GM19238 (cell line): Measurements from ENCODE around the gene FAM13A.
"Not testable (repeated sequence)": the region's sequence is repeated elsewhere in the genome, so short reads cannot be mapped to it uniquely, and the experiment has no call there.

ENCODE experiments used
- DNase-seq: peaks from one replicate; pipeline ENCODE4 v3.0.0; 2011; ENCODE audit warnings: low spot score; ENCODE audit not compliant: insufficient read length

The FAM13A gene

DNA sequence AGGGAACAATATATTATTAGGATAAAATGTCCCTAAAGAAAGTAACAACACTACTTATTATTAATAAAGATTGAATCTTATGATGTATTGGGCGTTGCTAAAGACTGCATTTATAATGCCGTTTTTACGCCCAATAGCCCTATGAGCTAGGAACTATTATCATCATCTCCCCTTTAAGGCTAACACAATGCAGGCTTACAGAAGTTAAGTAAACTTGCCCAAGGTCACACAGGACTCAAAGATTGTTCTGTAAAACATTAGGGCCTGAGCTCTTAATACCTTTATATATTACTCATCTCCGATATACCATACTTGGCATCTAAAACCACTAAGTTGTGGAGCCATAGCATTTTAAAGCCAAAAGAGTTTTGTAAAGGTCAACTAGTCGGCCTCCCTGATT is 149.5 kb downstream of the FAM13A start:
- no peak for DNase-seq

DNA sequence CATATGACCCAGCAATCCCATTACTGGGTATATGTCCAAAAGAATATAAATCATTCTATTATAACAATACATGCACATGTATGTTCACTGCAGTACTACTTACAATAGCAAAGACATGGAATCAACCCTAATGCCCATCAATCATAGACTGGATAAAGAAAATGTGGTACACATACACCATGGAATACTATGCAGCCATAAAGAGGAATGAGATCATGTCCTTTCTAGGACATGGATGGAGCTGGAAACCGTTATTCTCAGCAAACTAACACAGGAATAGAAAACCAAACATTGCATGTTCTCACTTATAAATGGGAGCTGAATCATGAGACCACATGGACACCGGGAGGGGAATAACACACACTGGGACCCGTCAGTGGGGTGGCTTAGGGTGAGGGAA is 152.7 kb downstream of the FAM13A start:
- DNase-seq, result not testable (repeated sequence)

DNA sequence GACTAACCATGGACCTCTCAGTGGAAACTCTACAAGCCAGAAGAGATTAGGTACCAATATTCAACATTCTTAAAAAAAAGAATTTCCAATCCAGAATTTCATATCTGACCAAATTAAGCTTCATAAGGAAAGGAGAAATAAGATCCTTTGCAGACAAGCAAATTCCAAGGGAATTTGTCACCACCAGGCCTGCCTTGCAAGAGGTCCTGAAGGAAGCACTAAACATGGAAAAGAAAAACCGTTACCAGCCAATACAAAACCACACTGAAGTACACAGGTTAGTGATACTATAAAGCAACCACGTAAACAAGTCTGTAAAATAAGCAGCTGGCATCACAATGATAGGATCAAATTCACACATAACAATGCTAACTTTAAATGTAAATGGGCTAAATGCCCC is 156.6 kb downstream of the FAM13A start:
- no peak for DNase-seq

DNA sequence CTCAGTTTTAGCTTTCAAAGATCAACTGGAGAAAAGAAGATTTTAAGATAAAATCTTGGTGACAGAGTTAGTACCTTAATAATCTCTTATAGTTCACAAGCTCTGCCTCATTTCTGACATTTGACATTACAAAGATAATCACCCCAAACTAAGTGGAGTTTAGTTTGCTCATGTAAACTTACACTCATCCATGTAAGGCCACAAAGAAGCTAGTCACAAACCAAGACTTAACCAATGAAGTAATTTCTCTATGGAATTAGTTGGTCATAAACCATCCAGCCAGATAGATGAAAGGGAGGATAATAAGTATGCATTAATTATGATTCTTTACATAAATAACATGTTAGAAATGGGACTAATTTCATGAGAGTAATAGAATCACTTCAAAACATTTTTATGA is 159.2 kb downstream of the FAM13A start:
- no peak for DNase-seq

DNA sequence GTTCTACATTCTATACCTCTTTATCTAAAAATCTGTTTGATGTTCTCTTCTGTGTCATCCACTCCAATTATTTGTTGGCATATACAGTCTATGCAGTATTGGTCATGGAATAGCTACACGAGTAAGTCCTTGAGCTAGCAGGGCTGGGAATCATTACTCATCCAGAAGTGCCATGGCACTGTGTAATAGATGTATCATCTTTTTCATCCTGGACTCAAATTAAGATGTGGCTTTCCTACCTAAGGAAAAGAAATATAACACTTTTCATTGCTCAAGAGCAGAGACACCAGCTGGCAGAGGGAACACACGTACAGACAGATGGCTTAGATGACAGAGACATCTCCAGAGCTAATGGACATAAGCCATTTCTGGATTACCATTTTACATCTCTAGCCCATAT is 159.8 kb downstream of the FAM13A start:
- DNase-seq, result no peak

DNA sequence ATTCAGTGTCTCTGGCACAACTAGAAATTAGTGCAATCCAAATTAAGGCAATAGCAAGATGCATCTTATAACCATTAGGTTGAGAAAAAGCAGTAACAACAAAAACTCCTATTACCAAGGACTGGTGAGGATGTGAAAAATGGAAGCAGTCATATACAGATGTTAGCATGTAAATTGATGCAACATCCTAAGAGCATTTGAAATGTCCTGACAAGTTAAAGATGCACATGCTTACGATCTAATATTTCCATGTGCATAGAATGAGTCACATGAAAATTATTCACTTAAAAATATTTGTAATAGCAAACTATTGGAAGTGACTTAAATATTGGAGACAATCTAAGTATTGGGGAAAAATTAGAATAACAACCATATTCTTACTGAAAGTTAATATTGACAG is 163.0 kb downstream of the FAM13A start:
- DNase-seq, result no peak

DNA sequence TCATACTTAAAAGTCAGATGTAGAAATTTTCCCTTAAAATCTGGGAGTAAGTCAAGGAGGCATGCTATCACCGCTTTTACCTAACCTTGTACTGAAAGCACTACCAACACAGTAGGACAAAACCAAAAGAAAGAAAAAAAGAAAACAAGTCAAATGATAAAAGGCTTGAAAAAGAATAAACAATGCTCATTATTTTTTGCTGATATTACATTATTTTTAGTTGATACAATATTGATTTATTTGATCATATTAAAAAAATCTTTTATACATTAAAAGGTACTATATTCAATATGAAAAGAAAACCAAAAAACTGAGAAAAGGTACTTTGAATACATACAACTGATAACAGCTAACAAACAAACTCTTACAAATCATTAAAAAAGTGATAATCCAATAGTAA is 164.3 kb downstream of the FAM13A start:
- DNase-seq, result no peak

DNA sequence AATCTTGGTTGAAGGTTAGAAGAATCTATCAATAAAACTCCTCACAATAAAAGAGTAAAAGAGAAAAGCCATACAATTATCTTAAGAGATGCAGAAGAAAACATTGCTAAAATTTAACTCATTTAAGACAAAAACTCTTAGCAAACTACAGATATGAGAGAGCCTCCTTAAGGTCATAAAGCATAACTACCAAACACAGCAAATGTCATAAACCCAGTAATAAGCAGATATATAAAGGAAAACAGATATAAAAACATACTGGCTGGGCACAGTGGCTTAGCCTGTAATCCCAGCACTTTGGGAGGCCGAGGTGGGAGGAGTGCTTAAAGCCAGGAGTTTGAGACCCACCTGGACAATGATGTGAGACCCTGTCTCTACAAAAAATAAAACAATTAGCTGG is 165.3 kb downstream of the FAM13A start:
- DNase-seq, result no peak

DNA sequence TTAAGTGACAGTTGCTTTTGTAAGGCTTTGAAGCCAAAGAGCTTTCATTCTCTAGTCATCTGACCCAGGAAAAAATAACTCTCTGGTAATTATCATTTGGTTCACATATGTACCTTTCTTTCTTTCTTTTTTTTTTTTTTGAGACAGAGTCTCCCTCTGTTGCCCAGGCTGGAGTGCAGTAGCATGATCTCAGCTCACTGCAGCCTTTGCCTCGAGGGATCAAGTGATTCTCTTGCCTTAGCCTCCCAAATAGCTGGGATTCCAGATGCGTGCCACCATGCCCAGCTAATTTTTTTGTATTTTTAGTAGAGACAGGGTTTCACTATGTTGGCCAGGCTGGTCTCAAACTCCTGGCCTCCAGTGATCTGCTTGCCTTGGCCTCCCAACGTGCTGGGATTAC is 169.6 kb downstream of the FAM13A start:
- not testable (repeated sequence) for DNase-seq

DNA sequence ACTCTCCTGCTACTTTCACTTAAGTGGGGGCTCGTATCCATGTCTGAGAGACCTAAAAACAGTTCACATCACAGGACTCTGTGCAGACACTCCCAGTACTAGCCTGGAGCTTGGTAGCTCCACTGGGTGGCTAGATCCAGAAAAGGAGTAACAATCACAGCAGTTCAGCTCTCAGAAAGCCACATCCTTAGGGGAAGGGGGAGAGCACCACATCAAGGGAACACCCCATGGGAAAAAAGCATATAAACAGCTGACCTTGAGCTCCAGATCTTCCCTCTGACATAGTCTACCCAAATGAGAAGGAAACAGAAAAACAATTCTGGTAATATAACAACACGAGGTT is 175.8 kb downstream of the FAM13A start:
- DNase-seq, result no peak

DNA sequence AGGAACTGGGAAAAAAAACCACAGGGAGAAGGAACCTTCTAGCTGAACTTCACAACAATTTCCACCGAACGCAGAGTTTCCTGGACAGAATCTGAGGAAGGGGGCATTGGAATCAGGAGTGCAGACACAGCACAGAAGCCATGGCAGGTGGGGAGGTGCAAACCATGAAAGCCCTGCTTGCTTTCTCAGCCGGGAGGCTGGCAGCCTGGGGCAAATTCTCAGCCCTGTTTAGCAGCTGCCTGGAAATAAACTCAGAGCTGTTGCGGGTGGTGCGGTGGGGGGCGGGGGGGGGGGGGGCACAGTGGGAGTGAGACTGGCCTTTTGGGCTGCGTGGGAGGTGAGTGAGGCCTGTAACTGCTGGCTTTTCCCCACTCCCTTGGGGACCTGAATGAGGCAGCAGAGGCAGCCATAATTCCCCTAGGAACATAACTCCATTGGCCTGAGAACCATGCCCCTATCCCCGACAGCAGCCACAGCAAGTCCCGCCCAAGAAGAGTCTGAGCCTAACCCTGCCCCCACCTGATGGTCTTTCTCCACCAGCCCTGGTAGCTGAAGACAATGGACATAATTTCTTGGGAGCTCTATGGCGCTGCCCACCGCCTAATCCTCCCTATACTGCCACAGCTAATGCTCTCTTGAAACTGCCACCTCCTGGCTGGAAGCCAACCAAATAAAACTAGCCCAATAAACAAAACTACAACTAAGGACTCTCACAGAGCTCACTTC is 176.3 kb downstream of the FAM13A start:
- DNase-seq, result no peak

DNA sequence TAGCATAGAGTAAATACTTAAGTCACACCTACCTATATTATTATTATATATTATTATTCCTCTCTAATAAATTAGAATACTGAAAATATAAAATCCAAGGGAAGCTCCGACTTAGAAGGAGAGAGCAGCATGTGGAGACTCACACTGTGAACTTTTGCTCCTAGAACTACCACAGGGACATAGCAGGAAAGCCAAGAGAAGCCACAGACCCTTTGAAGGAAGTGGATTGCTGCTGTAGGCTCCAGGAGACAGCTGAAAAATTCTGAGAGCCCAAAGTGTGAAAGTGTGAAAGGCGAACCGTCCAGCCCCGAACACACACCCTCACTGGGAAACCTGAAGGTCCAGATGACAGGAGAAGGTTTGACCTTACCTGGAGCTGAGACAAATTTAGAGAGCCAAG is 177.0 kb downstream of the FAM13A start:
- DNase-seq, result no peak

DNA sequence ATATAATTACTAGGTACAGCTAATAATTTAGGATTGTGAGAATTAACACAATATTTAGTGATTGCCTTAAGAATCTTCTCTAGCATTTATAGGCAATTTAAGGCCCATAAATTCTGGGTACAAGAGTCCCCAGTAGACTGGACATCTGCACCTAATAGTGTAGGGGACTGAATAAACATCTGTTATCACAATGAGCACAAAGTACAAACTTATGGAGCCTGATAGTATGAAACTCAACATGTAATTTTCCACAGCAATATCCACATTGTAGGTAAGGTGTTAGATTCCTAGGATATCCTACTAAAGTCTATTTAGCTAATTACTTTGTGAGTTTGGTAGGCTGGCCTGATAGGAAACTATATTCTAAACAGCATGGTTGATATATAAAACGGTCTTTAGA is 178.3 kb downstream of the FAM13A start:
- DNase-seq, result no peak

DNA sequence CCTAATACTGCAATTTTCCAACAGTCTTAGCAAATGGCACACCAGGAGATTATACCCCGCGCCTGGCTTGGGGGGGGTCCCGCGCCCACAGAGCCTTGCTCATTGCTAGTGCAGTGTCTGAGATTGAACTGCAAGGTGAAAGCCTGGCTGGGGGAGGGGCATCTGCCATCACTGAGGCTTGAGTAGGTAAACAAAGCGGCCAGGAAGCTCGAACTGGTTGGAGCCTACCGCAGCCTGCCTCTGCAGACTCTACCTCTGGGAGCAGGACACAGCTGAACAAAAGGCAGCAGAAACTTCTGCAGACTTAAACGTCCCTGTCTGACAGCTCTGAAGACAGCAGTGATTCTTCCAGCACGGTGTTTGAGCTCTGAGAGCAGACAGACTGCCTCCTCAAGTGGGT is 186.6 kb downstream of the FAM13A start:
- no peak for DNase-seq

DNA sequence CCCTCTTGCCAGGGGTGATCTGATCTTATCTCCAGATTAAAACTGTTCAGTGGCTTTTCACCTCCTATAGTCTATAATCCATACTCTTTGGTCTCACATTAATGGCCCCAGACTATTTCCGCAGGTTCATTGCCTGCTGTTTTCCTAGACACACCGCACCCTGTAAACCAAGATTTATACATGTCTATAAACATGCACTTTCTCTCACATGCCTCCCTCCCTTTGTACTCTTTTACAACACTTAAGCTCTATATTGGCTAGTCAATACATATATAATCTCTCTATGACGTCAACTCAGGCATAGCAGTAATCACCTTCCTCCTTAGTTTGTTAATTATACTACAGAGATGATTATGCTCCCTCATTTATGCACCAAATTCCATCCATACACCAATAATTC is 188.5 kb downstream of the FAM13A start:
- DNase-seq, result no peak

DNA sequence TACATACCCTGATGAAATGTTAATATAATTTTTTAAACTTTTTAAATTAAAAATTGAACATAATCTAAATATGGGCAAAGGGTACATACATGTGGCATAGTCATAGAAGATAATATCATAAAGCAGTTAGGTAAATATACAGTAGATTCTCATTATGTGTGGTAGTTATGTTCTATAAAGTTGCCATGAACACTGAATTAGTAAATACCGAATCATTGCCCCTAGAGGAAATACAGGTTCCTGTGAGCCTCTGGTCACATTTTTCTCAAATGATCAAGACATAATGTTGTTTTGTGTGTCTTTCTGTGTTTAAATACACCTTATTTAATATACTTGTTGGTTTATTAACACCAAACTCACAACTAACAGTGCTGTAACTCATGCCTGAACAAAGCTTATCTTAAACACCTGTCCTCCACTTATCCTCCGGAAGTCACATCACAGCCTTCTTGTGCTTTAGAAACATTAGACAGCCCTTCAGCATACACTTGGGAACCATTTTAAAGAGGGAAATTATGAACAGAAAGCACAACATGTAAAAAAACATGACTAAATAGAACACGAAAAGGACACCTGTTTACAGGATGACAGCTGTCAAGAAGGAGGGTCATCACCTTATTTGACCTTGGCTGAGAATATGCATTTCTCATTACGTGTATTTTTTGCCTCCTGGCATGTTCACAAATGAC is 190.0 kb downstream of the FAM13A start:
- no peak for DNase-seq

DNA sequence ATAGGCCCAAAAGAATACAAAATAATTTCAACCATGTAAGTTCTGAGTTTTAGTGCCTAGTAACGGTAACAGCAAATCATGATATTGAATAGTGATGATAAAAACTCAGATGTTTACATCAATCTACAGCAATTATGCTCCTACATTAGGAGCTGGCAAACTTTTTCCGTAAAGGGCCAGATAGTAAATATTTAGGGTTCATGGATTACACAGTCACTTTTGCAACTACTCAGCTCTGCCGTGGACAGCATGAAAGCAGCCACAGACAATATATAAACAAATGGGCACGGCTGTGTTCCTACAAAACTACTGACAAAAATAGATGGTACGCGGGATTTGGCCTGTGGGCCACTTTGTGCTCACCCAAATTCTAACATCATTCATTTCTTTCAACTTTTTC is 191.5 kb downstream of the FAM13A start:
- no peak for DNase-seq

DNA sequence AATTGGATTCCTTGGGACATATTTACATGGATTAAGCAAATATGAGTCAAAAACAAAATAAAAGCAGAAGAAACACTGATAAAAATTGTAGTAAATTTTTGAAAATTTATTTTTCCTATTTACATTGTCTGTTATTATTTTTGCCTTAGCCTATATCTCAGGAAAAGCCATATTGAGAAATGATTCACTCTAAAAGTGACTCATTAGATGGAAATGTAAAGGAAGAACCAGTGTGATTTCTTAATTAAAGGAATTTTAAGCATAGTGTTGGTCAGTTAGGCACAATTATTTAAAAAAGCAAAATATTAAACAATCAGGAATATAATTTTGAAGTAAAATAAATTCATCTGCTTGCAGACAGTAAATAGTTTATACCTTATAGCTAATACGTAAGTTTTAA is 191.9 kb downstream of the FAM13A start:
- DNase-seq, result no peak

DNA sequence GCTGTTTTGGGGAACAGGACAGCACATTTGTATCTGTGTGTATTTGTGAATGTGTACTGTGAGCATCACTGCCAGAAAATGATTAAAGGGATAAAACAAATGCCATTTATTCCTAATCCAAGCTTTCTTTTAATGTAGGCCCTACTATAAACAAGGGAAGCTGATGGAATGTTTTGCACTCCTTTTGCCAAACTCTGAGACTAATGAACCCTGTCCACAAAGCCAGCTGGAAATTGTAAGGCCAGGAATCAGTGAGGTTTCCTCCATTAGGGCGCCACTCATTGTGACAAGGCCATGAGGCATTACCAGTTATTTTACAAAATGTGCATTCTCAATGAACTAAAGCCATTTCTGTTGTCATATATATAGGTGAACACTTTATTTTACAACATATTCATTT is 196.4 kb downstream of the FAM13A start:
- no peak for DNase-seq

DNA sequence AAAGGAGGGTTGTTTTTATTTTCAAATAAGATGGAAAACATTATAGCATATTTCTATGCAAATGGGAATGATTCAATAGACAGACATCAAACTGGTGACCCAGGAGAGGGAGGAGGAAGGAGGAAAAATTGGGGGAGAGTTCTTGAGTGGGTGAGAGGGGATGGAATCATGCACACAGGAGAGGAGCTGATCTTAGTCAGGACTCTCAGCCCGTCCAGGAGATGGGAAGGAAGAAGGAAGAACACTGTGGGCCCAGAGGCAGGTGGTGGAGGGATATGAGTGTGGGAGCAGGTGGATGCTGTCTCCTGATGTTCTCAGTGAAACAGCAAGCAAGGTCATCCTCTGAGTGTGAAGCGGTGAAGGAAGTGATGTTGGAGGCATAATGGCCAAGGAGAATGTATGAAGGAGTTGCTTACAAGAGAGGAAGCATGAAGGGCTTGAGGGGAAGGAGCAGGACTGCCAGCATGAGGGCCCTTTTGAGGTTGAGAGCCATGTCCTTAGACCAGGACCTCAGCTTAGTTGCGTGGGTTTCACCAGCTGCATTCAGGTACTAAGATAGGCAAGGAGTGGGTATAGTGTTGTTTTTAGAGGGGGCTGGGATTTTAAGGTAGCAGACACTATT is 197.7 kb downstream of the FAM13A start:
- no peak for DNase-seq

DNA sequence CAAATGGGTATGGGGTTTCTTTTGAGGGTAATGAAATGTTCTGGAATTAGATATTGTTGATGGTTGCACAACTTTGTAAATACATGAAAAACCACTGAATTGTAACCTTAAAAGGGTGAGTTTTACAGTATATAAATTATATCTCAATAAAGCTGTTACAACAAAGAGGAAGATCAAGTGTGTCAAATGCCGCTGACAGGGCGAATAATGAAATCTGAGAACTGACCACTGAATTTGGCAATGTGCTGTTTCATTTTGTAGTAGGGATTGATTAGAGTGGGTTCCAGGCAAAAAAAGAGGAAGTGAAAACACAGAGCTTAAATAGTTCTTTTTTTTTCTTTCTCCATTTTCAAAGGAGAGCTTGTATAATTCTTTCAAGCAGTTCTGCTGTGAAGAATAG is 198.2 kb downstream of the FAM13A start:
- DNase-seq, result peak; percentile 16

DNA sequence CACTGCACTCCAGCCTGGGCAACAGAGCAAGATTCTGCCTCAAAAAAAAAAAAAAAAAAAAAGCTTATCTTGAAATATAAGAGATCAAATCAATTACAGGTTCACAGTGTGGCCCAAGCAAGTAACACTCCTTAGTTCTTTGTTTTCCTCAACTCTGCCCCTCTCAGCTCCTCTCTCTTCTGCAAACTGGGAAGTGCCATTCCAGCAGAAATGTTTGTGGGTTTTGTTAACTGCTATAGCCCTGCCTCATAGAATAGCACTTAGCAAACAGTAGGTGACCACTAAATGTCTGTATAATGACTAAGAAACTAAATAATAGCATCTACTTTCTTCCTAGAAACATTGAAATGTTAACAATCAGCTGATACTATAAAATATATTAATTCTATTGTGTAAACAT is 199.4 kb downstream of the FAM13A start:
- no peak for DNase-seq

DNA sequence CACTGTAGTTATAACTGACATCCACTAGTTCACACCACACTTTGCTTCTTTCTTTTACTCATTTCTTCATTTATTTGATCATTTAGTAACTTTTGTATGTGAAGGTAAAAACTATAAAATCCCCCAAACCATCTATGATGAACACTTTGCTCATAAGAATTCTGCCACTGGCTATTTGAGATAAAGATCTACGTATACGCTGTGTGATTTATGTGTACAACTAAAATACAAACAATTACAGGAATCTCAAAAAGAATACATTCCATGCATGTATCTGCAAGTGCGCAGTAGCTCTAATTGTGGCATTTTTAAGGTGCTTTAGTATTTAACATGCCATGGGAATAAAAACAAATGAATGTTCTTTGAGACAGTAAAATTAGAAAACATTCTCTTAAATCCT is 202.5 kb downstream of the FAM13A start:
- no peak for DNase-seq
